Right hindlimb (tissue), 1 donor: ENCODE measurements around the gene LPO.
A peak's percentile ranks its signal among the peaks of the same experiment; 100 is the strongest.

Experiments
- DNase-seq: peaks from one replicate; pipeline ENCODE4 v3.0.0-alpha.2; 2018

The LPO gene

DNA sequence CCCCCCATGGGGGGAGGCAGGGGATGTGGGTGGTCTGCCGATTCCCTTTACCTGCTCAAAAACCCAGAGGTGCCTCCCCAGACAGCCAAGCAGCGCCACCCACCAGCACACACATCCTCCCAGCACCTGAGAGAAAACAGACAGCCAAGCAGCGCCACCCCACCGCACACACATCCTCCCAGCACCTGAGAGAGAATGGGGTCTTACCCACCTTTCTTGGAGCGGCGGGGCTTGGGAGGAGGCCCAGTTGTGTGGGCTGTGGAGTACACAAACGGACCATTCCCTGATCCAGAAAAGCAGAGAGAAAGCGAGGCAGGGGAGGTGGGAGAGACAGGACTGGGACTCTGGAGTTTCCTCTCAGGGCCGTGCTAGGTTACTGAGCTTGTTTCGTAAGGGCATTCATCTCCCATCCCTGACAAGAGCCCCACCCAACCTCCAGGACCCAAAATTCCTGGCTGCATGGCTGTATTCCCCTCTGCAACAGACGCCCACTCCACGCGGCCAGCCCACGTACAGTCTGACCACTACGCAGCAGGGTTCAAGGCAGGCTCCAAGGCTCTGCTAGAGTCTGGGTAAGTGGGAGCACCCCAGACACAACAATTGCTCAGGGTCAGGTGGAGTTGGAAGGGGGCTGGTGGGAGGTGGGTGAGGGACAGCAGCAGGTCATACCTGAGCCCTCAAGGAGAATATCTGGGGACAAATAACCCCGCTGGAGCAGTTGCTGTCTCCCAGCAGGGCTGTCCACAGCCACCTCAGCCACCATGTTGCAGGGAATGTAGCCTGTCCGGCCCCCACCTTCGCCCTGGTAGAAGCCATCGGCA lies 68.0 kb downstream of the LPO start:
- no peak for DNase-seq

DNA sequence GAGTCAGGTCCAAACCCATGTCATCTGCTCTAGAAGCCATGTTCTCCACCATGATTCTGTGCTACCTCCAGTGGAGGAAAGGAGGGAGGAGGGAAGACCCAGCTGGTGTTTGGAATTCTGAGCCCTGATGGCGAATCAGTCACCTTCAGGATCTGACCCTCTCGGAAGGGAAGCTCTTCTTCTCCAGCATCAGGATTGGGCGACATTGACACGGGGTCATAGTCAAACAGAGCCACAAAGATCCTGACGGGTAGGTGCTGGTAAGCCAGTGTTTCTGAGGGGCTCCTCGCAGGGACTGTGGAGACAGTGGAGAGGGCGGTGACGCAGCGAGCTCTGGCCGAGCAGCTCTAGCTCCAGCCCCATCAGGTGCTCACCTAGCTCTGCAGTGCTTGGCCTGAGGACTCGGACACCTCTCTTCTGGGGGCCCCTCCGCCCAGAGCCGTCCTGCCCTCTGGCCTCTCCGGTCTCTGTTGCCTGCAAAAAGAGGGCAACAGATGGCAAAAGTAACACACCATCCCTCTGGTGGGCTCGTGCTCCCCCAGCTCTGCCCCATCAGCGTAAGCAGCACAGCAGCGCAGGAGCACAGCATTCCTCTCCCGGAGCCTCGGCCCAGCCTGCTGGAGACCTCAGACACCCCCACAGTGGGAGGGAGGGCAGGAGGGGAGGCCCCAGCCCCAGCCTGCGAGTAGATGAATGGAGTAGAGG lies 69.2 kb downstream of the LPO start:
- no peak for DNase-seq

DNA sequence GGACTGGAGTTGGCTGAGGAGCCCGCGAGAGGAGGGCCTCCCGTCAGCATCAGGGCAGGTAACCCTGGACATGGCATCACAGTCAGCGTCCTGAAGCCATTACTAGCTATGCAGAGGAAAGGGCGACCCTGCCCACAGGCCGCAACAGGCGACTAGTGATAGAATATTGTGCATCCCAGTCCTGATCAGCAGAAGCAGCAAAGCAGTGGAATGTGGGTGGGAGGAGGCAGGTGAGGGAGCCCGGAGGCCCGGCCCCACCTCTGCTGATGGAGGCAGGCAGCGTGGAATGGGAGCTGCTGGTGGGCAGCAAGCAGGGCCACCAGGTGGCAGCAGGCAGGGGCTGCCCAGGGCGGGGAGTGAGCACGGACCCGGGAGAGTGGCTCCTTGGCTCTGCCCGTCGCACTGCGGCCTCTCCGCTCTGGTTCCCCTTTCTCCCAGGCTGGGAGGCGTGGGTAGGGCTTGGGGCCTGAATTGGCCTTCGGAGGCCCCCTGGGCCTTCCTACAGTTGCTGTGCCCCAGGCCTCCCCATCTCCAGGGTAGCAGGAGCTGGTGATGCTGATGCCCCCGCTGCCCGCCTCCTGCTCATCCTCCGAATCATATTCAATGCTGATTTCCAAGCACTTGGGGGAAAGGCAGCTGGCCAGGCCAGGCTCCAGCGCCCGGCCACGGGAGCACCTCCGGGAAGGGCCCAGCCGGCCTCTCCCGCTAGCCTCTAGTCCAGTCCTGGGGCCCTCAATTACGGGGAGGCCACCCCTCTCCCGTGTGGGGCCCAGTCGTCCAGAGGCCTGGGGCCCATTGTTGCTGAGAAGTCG lies 70.0 kb downstream of the LPO start:
- peak; percentile 18 for DNase-seq

DNA sequence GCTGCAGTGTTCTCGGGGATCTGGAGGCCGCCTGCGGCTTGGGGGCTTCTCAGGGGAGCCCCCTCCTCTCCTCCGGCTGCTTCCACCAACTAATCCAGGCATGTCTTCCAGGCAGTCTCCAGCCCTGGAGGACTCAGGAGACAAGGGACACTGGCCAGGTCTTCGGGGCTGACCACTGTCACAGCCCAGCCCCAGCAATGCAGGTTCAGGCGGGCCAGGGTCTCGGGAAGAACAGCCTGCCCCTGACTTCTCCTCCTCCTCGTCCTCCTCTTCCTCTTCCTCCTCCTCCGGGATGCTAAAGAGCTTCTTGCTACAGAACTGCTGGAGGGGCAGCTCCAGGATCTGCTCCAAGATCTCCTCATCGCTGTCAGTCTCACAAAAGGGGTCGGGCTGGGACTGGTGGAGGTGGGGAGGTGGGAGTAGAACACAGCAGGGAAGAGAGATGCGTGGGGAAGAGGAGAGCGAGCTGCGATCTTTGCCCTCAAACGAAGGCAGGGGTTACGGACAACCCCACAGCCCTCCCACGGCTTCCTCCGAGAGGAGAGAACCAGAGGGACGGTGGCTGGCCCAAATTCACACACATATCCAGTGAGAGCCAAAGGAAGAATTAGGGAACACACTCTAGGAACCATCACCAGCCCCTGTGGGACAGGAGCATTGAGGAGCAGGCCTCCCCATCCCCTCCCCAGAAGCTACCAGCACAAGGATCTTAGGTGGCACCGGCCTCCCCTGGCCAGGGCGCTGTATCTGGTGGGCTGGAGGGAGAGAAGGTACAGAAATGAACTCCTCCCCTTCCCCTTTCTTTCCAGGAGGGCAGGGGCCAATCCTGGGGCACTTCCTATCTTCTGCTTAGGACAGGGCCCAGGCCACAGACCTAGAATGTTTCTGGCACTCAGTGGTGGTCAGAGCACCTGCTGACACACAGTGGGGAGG lies 70.9 kb downstream of the LPO start:
- DNase-seq: peak; percentile 16

DNA sequence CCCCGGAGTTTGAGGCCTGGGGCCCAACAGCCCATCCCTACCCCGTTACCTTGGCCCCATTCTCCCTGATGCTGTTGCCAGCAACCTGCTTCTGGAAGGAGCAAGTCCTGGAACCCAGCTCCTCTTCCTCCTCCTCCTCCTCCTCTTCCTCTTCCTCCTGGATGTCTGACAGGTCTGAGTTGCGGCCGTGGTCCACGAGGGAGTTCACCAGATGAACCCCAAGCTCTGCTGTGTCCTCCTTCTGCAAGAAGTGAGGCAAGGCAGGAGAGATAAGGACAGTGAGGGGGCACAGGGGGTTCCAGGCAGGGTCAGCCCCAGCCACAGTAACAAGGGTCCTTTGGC lies 71.5 kb downstream of the LPO start:
- no peak for DNase-seq

DNA sequence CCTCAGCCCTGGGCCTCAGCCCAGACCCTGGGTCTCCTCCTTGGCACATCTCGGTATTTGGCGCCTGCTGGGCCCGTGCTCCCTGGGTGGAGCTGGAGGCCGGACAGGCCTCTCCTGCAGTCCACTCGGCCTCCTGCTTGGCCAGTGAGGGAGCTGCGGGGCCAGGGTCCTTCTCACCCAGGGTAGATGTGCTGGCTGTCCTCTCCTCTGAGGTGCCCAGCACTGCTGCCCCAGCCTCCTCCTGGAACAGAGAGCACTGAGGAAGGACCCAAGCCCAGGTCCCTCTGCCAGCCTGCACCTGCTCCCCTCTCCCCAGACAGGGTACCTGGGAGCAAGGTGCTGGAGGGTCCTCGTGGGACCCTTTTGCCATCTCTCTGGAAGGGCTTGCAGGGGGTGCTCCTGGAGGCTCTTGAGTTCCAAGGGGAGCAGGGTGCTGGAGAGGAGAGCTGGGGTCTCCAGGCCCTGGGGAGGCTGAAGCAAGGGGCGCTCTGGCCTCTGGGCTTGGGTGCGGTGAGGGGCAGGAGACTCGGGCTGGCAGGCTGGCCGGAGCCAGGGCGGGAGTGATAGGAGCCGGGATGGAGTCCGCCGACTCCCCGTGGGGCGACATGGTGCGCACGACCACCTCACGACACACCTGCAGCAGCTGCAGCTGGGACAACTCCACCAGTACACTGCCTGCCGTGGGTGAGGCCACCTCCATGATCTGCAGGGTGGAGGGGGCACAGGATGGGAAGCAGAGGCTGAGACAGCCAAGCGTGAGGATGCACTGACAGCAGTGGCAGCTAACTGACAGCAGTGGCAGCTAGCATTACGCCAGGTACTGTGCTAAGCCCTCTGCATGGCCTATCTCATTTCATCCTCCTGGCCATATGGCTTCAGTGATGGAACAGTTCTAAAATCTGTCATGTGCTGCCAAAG lies 72.4 kb downstream of the LPO start:
- peak; percentile 15 for DNase-seq

DNA sequence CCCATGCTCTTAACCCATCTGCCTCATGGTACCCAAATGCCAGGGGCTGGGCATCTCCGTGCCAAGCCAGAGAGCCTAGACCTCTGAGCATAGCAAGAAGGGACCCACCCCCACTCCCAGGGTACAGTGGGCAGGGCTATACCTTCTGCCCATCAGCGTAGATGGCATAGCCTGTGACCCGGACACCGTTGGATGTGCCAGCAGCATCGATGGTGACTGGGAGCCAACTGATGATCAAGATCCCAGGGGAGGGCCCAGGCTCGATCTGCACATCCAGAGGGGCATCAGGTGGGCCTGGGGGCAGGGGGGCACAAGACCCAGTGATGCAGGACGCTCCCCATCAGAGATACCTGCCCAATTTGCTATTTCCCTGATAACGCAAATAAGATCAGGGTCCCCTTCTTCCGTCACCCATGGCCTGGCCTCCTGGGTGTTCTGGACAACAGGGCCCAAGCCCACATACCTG lies 73.1 kb downstream of the LPO start:
- peak; percentile 8 for DNase-seq

DNA sequence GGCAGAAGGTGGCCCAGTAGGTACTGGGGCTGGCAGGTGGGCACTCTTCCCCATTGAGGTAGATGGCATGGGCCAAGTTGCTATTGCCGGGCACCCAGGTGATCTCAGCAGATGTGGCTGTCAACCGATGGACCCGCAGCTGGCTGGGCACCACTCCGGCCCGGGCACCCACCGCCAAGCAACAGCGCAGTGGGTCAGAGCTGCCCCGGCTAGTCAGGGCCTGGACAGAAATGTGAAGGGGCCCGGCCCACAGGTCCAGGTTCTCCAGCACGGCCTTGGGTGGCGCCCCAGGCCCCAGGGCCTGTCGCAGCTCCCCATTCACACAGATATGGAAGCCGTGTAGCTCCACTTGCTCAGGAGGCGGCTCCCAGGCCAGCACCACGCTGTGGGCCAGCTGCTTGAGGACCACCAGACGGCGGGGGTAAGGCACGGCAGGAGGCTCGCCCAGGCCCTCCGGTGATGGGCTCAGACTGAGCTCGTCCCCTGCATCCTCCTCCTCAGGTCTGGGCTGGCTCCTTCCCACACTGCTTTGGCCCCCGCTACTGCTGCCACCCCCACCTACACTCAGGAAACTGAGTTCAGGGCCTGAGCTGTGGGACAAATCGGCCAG lies 73.7 kb downstream of the LPO start:
- peak; percentile 15 for DNase-seq

DNA sequence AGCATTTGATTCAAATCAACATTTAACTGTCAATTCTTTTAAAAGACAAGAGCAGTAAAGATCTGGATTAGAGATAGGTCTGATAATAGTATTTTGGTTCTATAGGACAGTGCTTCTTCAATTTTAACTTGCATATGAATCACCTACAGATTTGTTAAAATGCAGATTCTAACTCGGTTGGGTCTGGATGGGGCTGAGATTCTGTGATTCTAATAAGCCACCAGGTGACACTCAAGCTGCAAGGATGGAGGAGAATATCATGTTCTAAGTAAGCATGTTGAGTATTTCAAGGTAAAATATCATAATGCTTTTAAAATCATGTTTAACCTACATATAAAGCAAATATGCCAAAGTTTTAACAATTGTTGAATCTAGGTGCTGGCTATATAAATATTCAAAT lies 74.4 kb downstream of the LPO start:
- DNase-seq: no peak

DNA sequence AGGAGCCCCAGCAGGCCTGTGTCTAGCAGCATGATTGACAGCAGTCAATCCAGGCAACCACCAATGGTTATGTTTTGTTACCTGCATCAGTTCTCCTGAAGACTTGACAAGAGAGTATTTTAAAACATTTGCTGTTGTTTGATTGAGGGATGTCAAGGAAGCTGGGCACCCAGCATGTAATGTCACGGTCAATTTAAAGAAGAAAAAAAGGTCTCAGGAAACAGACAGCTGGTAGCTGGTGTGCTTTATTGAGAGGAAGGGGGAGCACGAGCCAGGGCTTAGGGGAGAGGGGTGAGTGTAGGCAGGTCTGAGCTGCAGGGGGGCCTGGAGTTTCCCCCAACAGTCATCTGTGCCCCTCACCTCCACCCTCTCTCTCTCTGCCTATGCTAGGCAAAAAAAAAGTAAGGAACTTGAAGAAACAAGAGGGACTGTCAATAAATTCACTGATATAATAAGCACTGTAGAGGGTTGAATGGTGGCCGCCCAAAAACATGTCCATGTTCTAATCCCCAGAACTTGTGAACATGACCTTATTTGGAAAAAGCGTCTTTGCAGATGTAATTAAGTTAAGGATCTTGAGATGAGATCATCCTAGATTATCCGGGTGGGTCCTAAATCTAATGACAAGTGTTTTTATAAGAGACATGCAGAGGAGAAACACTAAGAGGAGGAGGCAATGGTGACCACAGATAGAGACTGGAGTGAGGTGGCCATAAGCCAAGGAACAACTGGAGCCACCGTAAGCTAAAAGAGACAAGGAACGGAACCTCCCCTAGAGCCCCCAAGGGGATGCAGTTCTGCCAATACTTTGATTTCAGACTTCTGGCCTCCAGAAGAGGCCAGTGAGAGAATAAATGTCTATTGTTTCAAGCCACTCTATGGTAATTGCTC lies 75.7 kb downstream of the LPO start:
- DNase-seq: peak; percentile 10

DNA sequence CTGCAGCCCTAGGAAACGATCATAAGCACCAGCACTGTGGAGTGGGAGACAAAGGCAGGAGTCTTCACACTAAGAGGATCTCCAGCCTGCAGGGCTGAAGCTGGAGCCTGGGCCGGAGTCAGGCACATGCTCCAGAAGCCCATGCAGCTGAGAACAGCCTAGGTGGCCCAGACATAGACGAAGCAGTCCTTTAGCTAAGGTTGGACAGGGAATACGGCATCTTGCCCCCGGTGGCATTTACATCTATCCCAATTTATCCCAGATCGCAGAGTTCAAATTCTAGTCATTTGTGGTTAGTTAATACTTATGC lies 76.3 kb downstream of the LPO start:
- no peak for DNase-seq

DNA sequence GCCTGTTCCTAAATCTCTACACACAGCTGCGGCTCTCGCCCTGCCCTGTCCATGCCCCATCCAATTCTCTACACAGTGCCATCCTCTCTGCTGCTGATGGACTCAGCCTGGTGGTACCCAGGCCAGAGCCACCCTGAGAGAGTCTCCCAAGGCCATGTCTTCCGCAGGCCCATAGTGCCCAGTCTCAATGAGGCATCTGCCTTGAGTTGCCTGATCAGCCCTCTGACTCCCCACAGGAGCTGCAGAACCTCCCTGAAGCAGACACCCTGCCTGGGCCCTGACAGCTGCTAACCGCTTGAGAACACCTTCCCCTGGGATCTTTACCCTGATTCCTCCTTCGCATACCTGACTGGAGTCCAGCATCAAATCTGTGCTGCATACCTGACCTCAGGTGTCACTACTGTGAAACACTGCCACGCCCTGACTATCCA lies 76.9 kb downstream of the LPO start:
- no peak for DNase-seq

DNA sequence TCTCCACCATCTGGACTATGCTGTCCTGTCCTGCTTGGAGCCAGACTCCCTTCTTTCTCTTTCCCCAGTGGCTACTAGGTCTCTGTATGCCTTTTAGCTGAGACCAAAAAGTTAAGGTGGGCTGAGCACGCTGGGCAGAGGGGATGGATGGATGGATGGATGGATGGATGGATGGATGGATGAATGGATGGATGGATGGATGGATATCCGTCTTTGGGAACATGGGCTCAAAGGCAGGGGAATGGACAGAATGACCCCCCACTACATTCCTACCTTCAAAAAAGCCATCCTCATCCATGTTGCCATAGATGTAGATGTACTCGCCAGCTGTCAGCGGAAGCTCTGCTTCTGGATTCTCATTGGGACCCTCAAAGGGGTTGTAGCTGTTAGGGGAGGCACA lies 77.4 kb downstream of the LPO start:
- no peak for DNase-seq

DNA sequence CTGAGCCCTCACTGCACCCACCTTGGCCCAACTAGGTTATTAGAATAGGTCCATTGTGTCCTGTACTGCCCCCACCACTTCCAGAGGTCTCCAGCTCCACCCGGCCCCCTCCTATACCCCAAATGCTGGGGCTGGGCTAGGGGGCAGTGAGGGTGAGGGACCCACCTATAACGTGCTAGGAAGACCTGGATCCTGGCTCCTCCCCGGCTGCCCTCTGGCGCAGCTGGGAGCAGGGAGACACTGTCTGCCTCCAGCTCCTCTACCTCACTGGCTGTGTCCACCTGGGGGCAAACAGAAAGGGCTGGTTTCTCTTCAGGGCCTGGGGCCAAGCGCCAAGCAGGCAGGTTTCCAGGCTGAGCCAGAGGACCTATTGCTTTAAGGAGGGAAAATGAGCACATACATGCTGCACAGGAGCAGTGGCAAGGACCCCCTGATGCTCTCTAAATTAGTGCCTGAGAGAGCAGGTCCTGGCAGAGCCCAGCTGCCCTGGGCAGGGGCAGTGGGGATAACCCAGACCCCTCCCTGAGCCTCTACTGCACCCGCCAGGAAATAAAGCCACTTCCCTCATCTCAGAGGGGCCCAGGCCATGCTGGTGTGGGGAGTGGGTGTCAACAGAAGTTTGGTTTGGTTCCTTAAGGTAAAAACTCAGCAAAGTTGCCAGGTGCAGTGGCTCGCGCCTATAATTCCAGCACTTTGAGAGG lies 78.0 kb downstream of the LPO start:
- no peak for DNase-seq

DNA sequence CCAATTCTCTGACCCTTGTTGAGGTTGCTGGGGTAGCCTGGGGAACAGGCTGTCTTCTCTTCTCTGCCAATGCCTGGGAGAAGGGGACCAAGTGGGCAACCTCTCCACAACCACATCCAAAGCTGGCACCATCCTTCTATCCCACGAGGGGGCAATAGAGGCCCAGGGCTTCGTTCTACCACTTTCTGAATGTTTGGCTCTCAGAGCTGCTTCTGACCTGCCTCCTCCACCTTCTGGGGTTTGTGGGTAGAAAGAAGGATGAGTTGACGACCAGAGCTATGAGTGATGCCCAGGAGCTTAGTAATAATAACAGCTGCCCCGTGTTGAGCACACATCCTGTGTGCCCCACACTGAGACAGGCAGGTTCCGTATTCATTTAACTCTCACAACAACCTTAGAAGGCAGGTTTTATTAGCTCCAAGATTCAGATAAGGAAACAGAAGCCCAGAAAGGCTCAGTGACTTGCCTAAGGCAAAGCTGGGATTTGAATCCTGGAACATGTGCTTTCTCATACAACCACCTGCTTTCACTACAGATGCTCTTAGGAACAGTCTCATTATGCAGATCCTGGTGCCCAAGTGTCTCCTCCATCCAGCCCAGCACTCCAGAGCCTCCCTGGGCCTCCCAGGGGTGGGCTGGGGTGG lies 79.2 kb downstream of the LPO start:
- DNase-seq: peak; percentile 15

DNA sequence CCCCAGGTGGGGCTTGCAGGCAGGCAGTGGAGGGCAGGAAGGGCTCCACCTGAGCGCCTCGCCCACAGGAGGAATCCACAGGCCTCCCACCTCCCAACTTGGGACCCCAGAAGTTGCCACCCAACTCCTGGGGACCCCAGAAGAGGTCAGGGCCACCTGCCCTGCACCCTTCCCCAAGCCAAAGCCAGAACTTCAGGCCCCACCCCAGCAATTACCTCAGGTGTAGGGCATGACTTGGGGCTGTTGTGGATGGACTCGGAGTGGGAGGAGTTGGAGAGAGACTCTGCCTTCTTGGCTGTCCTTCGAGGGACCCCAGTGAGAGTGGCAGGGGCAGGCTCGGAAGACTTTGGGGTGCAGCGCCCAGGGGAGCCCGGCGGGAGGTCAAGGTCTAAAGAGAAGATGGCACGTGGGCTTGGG lies 79.7 kb downstream of the LPO start:
- peak; percentile 17 for DNase-seq
